Astrocyte of the hippocampus (primary cell): ENCODE data around the gene RIBC2.
"Not testable (repeated sequence)": the region's sequence is repeated elsewhere in the genome, so short reads cannot be mapped to it uniquely, and the experiment has no call there.

Experiments used
- DNase-seq: peaks from one replicate; pipeline ENCODE4 v3.0.0; 2011; ENCODE audit warnings: low read depth, low spot score

Gene RIBC2

GRCh38 chr22:45413368-45414211 lies at the start of gene RIBC2, which contains the start of gene SMC1B:
RIBC2 (plus strand) TSS chr22:45413693; CDS start chr22:45413887, 194 bp downstream.
SMC1B (minus strand) TSS chr22:45413599; CDS start chr22:45413567, 32 bp downstream.
- DNase-seq: peak; percentile 84

DNA sequence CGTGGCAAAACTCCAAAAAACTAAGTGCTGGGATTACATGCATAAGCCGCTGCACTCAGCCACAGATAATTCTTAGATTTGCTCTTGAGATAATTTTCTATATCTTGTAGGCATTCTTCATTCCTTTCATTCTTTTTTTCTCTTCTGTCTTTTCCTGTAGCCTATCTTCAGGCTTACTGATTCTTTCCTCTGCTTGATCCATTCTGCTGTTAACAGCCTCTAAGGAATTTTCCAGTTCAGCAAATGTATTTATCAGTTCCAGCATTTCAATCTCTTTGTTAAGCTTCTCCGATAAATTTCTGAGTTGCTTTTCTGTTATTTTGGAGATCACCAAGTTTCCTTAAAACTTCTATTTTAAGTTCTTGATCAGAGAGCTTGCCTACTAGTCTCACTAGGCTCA lies 46.8 kb upstream of the RIBC2 start:
- no peak for DNase-seq

GRCh38 chr22:45373592-45373991 lies 39.9 kb upstream of the RIBC2 start:
- not testable (repeated sequence) for DNase-seq

DNA sequence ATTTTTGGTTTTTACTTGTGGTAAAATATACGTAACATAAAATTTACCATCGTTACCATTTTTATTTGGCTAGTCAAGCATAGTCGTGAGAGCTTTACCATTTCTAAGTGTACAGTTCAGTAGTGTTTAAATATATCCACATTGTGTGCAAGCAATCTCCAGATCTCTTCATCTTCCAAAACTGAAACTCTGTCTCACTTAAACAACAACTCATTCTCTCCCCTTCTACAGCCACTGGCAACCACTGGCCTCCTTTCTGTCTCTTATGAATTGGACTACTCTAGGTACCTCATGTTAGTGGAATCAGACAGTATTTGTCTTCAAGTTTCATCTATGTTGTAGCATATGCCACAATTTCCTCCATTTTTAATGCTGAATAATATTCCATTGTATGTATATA lies 37.5 kb upstream of the RIBC2 start:
- no peak for DNase-seq

DNA sequence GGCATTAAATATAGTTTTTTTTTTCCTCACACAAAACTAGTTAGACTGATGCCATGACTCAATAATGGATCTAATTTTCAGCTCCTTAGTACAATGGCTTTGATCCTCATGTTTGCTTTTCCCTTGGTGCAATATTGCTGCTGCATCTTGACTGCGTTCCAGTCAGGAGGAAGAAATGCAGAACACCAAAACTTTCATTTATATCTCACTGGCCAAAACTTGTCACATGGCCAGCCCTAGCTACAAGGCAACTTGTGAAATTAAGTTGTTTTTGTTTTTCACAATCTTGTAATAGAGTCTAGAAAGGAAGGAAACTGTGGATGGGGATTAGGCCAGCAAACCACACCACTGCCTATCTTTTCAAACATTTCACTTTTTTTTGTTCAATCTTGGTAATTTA lies 36.8 kb upstream of the RIBC2 start:
- DNase-seq: no peak

DNA sequence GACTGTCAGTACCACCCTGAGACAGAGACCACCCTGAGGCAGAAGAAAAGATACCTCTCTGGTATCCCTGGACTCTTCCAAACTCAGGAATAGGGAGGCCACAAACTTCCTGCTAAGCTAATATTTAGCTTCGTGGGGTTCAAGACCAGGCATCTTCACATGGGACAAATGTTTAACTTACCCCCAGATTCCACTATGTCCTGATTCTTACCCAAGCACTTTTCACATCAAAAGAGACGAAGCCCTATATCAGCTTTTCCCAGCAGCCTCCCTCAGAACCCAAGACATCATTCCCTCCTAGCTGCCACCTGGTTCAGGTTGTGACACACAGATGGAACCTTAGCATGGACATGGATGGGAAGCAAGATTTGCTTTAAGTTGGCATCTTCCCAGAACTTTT lies 32.1 kb upstream of the RIBC2 start:
- no peak for DNase-seq

GRCh38 chr22:45389546-45389945 lies 23.9 kb upstream of the RIBC2 start:
- DNase-seq: no peak

- DNase-seq: no peak
Measured at GRCh38 chr22:45397806-45398205, 15.7 kb upstream of the RIBC2 start.

DNA sequence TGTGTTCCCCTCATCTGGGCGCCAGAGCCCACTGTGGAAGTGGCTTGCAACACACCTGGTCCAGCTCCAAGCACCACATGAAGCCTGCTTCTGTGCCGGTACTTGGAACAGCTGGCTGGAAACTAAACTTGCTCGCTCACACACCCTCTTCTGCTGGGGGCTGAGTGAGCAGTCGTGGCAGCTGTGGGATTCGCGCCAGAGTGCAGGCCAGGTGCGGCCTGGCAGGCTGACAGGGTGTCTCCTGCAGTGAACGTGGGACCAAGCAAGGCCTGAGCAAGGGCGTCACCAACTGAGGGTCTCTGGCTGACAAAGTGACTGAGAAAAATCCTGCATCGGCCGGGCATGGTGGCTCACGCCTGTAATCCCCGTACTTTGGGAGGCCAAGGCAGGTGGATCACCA lies 15.3 kb upstream of the RIBC2 start:
- no peak for DNase-seq

DNA sequence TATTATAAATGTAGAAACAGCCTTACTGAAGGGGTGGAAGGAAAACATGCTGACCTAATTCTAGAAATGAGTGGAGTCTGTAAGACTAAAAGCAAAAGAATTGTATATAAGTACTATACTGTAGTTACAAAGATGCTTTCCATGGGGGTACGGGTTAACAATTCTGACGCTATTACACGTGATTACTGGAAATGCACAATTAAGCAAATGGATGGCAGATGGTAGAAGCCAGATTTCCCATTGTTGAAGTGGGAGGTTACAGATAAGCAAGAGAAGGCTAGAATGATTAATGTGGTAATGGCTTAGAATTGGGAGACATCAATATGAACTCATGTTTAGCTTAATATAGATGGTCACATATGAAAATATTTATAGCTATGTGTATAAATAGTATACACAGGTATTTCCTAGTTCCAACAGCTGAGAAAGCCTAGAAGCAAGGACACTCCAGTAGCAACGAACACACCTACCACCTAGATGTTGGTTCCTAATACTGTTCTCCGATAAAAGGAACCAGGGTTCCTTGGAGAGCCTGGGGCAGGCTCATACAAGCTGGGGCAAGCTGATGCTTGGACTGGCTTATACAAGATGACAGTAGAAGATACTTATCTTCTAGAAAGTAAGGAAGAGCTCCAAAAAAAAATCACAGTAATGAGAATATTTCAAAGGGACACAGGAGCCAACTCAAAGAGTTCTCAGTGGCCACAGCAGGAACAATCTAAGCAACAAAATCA lies 13.6 kb upstream of the RIBC2 start:
- no peak for DNase-seq

GRCh38 chr22:45402466-45402985 lies 11.0 kb upstream of the RIBC2 start:
- no peak for DNase-seq

GRCh38 chr22:45407793-45408192 lies 5.7 kb upstream of the RIBC2 start:
- DNase-seq: no peak

- no peak for DNase-seq
Measured at GRCh38 chr22:45413013-45413367, 503 bp upstream of the RIBC2 start.

DNA sequence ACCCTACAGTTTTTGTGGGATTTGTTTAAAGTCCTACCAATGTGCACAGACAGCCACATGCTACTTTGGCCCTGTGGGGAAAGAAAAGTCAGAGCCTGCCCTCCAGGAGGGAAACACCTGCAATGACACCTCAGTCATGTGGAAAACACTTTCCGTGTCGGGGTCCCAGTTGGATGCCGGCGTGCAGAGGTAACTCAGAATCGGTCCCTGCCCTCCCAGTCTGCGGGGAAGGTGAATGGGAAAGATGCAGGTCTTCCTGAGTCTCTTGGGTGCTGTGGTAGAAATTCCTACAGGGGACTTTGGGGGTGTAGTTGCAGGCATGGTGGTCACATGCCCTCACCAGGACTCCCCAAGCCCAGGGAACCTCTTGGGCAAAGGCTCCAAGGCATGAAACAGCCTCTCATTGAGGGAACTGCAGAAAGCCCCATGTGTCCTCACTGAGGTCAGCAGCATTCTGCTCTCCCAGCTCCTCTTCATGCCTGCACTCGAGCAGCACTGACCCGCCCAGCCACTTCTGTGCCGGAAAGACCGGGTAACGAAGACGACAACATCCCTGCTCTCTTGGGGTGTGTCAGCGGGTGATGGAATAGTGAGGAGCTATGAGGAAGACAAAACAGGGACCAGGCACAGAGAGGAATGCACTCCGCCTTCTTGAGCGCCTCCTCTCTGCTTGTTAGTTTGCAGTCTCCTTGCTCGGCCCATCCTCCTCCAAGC lies 4.7 kb downstream of the RIBC2 start:
- no peak for DNase-seq

- no peak for DNase-seq
Measured at GRCh38 chr22:45418770-45419138, 5.3 kb downstream of the RIBC2 start.

- DNase-seq: no peak
Measured at GRCh38 chr22:45420011-45420410, 6.5 kb downstream of the RIBC2 start.

- no peak for DNase-seq
Measured at GRCh38 chr22:45420539-45420938, 7.0 kb downstream of the RIBC2 start.

- DNase-seq: no peak
Measured at GRCh38 chr22:45421349-45422055, 8.0 kb downstream of the RIBC2 start.

DNA sequence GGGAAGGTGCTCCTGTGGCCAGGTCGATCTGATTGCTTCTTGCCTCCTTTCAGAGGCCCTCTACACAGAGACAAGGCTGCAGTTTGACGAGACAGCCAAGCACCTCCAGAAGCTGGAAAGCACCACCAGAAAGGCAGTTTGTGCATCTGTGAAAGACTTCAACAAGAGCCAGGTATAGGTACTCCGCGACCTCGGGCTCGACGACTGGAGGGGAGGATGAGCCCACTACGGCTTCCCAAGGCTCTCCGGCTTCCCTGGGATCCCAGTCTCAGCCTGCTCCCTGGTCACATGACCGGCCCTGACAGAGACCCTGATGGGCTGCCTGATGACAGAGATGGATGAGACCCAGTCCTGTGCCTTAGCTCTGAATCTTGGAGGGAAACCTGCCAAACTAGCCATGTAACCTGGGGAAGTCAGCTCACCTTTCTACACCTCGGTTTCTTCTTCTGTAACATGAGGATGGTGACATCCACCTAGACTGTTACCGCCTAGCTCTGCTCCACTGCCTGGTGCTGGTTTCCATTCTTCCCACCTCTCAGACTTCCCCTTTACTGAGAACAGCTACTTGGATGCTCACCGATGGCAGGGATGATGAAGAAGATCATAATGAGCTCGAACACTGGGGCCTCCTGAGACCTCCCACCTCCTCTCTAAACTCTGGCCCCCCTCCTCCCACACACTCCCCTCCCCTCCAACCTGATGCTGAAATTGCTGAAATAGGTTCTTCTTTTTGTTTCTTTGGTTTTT lies 8.9 kb downstream of the RIBC2 start:
- no peak for DNase-seq

DNA sequence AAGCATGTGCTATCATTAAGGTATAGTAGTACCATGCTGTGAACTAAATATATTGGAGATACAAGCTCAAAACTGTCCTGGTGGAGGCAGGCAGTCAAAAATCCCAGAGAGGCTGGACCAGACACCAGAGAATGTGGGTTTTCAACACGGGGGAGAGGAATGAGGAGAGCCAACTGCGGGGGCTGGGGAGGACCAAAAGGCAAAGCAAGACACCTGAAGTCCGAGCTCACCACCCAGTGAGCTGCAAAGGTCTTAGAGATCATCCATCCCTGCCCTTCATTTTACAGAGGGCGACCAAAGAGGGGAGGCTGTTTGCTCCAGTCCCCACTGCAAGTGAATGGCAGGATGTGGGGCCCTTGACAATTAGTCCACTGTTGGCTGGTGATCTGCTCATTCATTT lies 10.0 kb downstream of the RIBC2 start:
- no peak for DNase-seq

GRCh38 chr22:45424241-45424731 lies 10.8 kb downstream of the RIBC2 start:
- no peak for DNase-seq
